IMR-90 (cell line): ENCODE results near the gene CSF1. TPM values are rescaled to one million over a fixed set of nuclear protein-coding genes. Genes with fewer than 3 reads are reported as not detected.

ENCODE experiments used
- ATAC-seq: fragments of 200-7000 bp; cut with Tn5 transposase; 2 replicates; pipeline ENCODE4 v1.9.1; 2020; ENCODE audit warnings: low read depth, mild to moderate bottlenecking, moderate library complexity
- BruUV-seq: library from RNA; stranded (reverse); fragments of 400-500 nt; replicated peaks from 2 replicates; lab custom pipeline; 2021; lab: Mats Ljungman, UMichigan
- CTCF ChIA-PET: fragments of 300-600 bp; formaldehyde crosslinking; extraction: SDS; loops from one replicate; lab custom pipeline; 2021; ENCODE audit warnings: antibody characterized with exemption; lab: Yijun Ruan, JAX
- POLR2A ChIA-PET: fragments of 300-600 bp; sonication (Branson Sonifier 250); formaldehyde crosslinking; loops from one replicate; lab custom pipeline; 2022; ENCODE audit warnings: antibody characterized with exemption; ENCODE audit not compliant: unreplicated experiment; lab: Charles Lee
- DNase-seq: peaks from one replicate; pipeline ENCODE4 v3.0.0; 2013
- H2AFZ ChIP-seq: replicated peaks from 2 replicates; pipeline ENCODE3; 2013; ENCODE audit warnings: low read length, mild to moderate bottlenecking; ENCODE audit not compliant: poor library complexity
- H2AK5ac ChIP-seq: 2 replicates; pipeline ENCODE4 v1.6.1; 2013; ENCODE audit warnings: low read depth, low read length, inconsistent platforms
- H2AK9ac ChIP-seq: replicated peaks from 2 replicates; pipeline ENCODE3; 2013; ENCODE audit warnings: mild to moderate bottlenecking, low read depth, low read length, moderate library complexity; ENCODE audit not compliant: poor library complexity
- H2BK120ac ChIP-seq: 2 replicates; pipeline ENCODE4 v1.6.1; 2013; ENCODE audit warnings: low read depth, low read length, inconsistent platforms
- H2BK15ac ChIP-seq: 3 replicates; pipeline ENCODE4 v1.6.1; 2013; ENCODE audit warnings: low read depth, low read length, inconsistent platforms
- H2BK20ac ChIP-seq: 2 replicates; pipeline ENCODE4 v1.6.1; 2013; ENCODE audit warnings: low read depth, mild to moderate bottlenecking, inconsistent platforms, low read length, moderate library complexity
- H2BK5ac ChIP-seq: 2 replicates; pipeline ENCODE4 v1.6.1; 2013; ENCODE audit warnings: mild to moderate bottlenecking, low read depth, low read length, inconsistent platforms; ENCODE audit not compliant: poor library complexity, severe bottlenecking
- H3K14ac ChIP-seq: replicated peaks from 2 replicates; pipeline ENCODE4 v1.6.1; 2013; ENCODE audit warnings: low read depth, low read length, inconsistent platforms
- H3K18ac ChIP-seq: 2 replicates; pipeline ENCODE4 v1.6.1; 2013; ENCODE audit warnings: low read depth, low read length, control low read depth
- H3K23ac ChIP-seq: 2 replicates; pipeline ENCODE4 v1.6.1; 2013; ENCODE audit warnings: low read depth, low read length, inconsistent platforms
- H3K27ac ChIP-seq: 2 replicates; pipeline ENCODE4 v1.5.1; 2013; ENCODE audit warnings: mild to moderate bottlenecking, control low read depth, low read length; ENCODE audit not compliant: insufficient read depth
- H3K27me3 ChIP-seq: 2 replicates; pipeline ENCODE4 v1.6.1; 2013; ENCODE audit warnings: low read length; ENCODE audit not compliant: control insufficient read depth, insufficient read depth
- H3K36me3 ChIP-seq: 2 replicates; pipeline ENCODE4 v1.6.1; 2013; ENCODE audit warnings: low read length, mixed read lengths; ENCODE audit not compliant: control insufficient read depth, insufficient read depth
- H3K4ac ChIP-seq: 2 replicates; pipeline ENCODE4 v1.6.1; 2013; ENCODE audit warnings: low read depth, low read length, inconsistent platforms
- H3K4me1 ChIP-seq: 2 replicates; pipeline ENCODE4 v1.6.1; 2013; ENCODE audit warnings: low read length, mixed read lengths; ENCODE audit not compliant: control insufficient read depth, insufficient read depth
- H3K4me2 ChIP-seq: 2 replicates; pipeline ENCODE4 v1.6.1; 2013; ENCODE audit warnings: low read depth, mild to moderate bottlenecking, control low read depth, low read length, moderate library complexity
- H3K4me3 ChIP-seq: 2 replicates; pipeline ENCODE4 v1.5.1; 2013; ENCODE audit warnings: low read depth, mild to moderate bottlenecking, control low read depth, low read length, moderate library complexity; ENCODE audit not compliant: insufficient read depth
- H3K56ac ChIP-seq: 2 replicates; pipeline ENCODE4 v1.6.1; 2013; ENCODE audit warnings: low read length, inconsistent platforms; ENCODE audit not compliant: insufficient read depth; ENCODE audit errors: extremely low read depth
- H3K79me1 ChIP-seq, 2 experiments: 2 replicates each; pipeline ENCODE4 v1.6.1; 2013; ENCODE audit warnings: low read length in 2 of 2, inconsistent platforms in 1 of 2, low read depth in 1 of 2
- H3K9ac ChIP-seq: 2 replicates; pipeline ENCODE4 v1.6.1; 2013; ENCODE audit warnings: low read depth, low read length, control low read depth
- H3K9me1 ChIP-seq: 2 replicates; pipeline ENCODE4 v1.6.1; 2013; ENCODE audit warnings: low read length, inconsistent platforms; ENCODE audit not compliant: insufficient read depth
- H3K9me3 ChIP-seq: 2 replicates; pipeline ENCODE4 v1.6.1; 2013; ENCODE audit warnings: low read length; ENCODE audit not compliant: control insufficient read depth, insufficient read depth
- H4K20me1 ChIP-seq: 2 replicates; pipeline ENCODE4 v1.6.1; 2013; ENCODE audit warnings: low read length, inconsistent platforms; ENCODE audit not compliant: insufficient read depth
- H4K5ac ChIP-seq: 2 replicates; pipeline ENCODE4 v1.6.1; 2013; ENCODE audit warnings: mild to moderate bottlenecking, low read depth, low read length, control low read depth
- H4K8ac ChIP-seq, 2 experiments: 2 replicates each; pipeline ENCODE4 v1.6.1; 2013; ENCODE audit warnings: low read depth in 2 of 2, low read length in 2 of 2, control low read depth in 1 of 2, inconsistent platforms in 1 of 2
- H4K91ac ChIP-seq: 2 replicates; pipeline ENCODE4 v1.6.1; 2013; ENCODE audit warnings: low read depth, low read length, inconsistent platforms; ENCODE audit not compliant: insufficient read depth
- MAZ ChIP-seq: IDR thresholded peaks from 2 replicates; pipeline ENCODE4 v1.6.1; 2012; ENCODE audit warnings: low read depth, mild to moderate bottlenecking, low read length, improper control_type of control experiment, moderate library complexity, borderline replicate concordance
- RAD21 ChIP-seq: IDR thresholded peaks from 2 replicates; pipeline ENCODE4 v1.6.1; 2012; ENCODE audit warnings: low read length, improper control_type of control experiment
- RCOR1 ChIP-seq: IDR thresholded peaks from 2 replicates; pipeline ENCODE4 v1.6.1; 2012; ENCODE audit warnings: mild to moderate bottlenecking, low read length, improper control_type of control experiment; ENCODE audit not compliant: insufficient replicate concordance
- SMC3 ChIP-seq: fragments of 150-350 bp; IDR thresholded peaks from 2 replicates; pipeline ENCODE4 v1.6.1; 2016; ENCODE audit warnings: low read depth, mild to moderate bottlenecking, antibody characterized with exemption, low read length, moderate library complexity
- WGBS, 2 experiments: methylation state at CpG; one replicate each; pipeline versions ENCODE4 v1.1.5 to v1.1.7; 2013; ENCODE audit warnings: missing lambda C conversion rate in 2 of 2; ENCODE audit not compliant: insufficient read length in 1 of 2; ENCODE audit errors: extremely low coverage in 2 of 2; 5-methylcytosine and 5-hydroxymethylcytosine counted together
- dilution Hi-C: fragments of 300-500 bp; cut with HindIII; formaldehyde crosslinking; loops from one replicate; pipeline ENCODE4 v1.14.3; 2018; ENCODE audit warnings: low sequenced_read_pairs; ENCODE audit not compliant: unreplicated experiment
- in situ Hi-C: fragments of 300-500 bp; cut with MboI; formaldehyde crosslinking; loops from 3 replicates; pipeline ENCODE4 v1.14.3; 2019; ENCODE audit warnings: low sequenced_read_pairs, inconsistent platforms, mixed read lengths
- intact Hi-C: fragments of 100-400 bp; cut with micrococcal nuclease; formaldehyde crosslinking; loops from 2 replicates; pipeline ENCODE4 v1.10.0; 2022
- polyA plus RNA-seq, 3 experiments: library from polyadenylated mRNA; depleted of rRNA; stranded (reverse); fragments of >200 nt; gene quantifications; 2 replicates each; pipeline ENCODE4 v1.2.3, GENCODE V29; 2012; ENCODE audit warnings: low replicate concordance in 1 of 3
- total RNA-seq: library from RNA; depleted of rRNA; stranded (reverse); fragments of >200 nt; gene quantifications from 2 replicates; pipeline ENCODE4 v1.2.3, GENCODE V29; 2012

CSF1 gene
- total and polyA plus RNA-seq, 2 of the 4 experiments (the other 2 are of a cell fraction), result 14.3 to 22.0 TPM

GRCh38 chr1:109917768-109918606 is 7.3 kb downstream of the CSF1 start:
- ATAC-seq (peak; percentile 81), DNase-seq (peak; percentile 81)
- Histone ChIP-seq H3K36me3 (peaks cover 77% of the 10 kb centered on the region), H3K9me1 (peaks cover 41% of the 10 kb centered on the region), H3K56ac (0 out of 2 replicates have a peak overlapping the region, but pooled peaks have one; percentile 7), H3K9ac (no peak overlapping the region), H3K9me3 (no peaks in the 10 kb centered on the region), H3K79me1 (peaks cover 30 to 93% of the 10 kb centered on the region in 2 experiments), H2AK9ac (peak overlapping the region; percentile 22), H3K27ac (peak overlapping the region; percentile 64), H3K4ac (peak overlapping the region; percentile 86), H4K8ac (peak overlapping the region; percentile 6 to 68; a peak in 3 of 4 replicates), H2BK20ac (peak overlapping the region; percentile 52), H2AK5ac (peak overlapping the region; percentile 82), H2AFZ (no peak overlapping the region), H3K4me2 (peak overlapping the region; percentile 1; the same call in 1 of the 2 replicates), H4K20me1 (peaks cover 38% of the 10 kb centered on the region), H4K5ac (peak overlapping the region; percentile 40; the same call in 1 of the 2 replicates), H3K27me3 (no peaks in the 10 kb centered on the region), H2BK5ac (peak overlapping the region; percentile 62), H3K14ac (peak overlapping the region; percentile 76), H4K91ac (peak overlapping the region; percentile 72), H3K23ac (peak overlapping the region; percentile 74), H2BK120ac (peak overlapping the region; percentile 70), H3K18ac (peak overlapping the region; percentile 69), H2BK15ac (peak overlapping the region; percentile 87; the same call in 2 of the 3 replicates), H3K4me3 (no peak overlapping the region), H3K4me1 (peaks cover 24% of the 10 kb centered on the region)
- WGBS, 2 experiments, result 64% methylated on average over 4 of the region's 6 CpGs; no CpG with 5 or more reads in 1 of the 2 experiments
- CTCF ChIA-PET, result interaction anchor here (1.0 to 3.9 kb wide), 3 partner anchors 14 to 125 kb away, joined by 4 to 21 read pairs (median 5); partner anchors contain the start of gene AHCYL1
- dilution Hi-C loops (no loop called here), in situ Hi-C loops (loop anchor here (5.0 to 25.0 kb wide), 3 partner anchors 59 to 273 kb away; no protein-coding TSS in a partner anchor), intact Hi-C loops (loop anchor here (2.0 kb wide), 1 partner anchor 61 kb away; no protein-coding TSS in a partner anchor)
- TF ChIP-seq MAZ, result 0 out of 2 replicates have a peak, but pooled peaks have one; percentile 7
- TF ChIP-seq RCOR1, result peak; percentile 67
- 0 out of 2 replicates have a peak, but pooled peaks have one; percentile 5 for TF ChIP-seq RAD21
- TF ChIP-seq SMC3, result no peak
- POLR2A ChIA-PET, result interaction anchor here (1.1 kb wide), 1 partner anchor 136 kb away, joined by 9 read pairs; no protein-coding TSS in a partner anchor
- BruUV-seq, result no TSS peak
